ENCODE results near the gene SP8.
"Not testable (repeated sequence)": the region's sequence is repeated elsewhere in the genome, so short reads cannot be mapped to it uniquely, and the experiment has no call there.

SP8 gene
- 0 to 0.20 reads per million in 2 donors for total RNA-seq

GRCh38 chr7:20786779-20787659 is at the start of gene SP8:
SP8 (minus strand) TSS chr7:20786886; CDS start chr7:20786798, 88 bp downstream.
- DNase-seq = peak in 1 of 5 experiments; percentile 47

GRCh38 chr7:20836424-20836823 is 49.7 kb upstream of the SP8 start:
- DNase-seq = not testable (repeated sequence)

DNA sequence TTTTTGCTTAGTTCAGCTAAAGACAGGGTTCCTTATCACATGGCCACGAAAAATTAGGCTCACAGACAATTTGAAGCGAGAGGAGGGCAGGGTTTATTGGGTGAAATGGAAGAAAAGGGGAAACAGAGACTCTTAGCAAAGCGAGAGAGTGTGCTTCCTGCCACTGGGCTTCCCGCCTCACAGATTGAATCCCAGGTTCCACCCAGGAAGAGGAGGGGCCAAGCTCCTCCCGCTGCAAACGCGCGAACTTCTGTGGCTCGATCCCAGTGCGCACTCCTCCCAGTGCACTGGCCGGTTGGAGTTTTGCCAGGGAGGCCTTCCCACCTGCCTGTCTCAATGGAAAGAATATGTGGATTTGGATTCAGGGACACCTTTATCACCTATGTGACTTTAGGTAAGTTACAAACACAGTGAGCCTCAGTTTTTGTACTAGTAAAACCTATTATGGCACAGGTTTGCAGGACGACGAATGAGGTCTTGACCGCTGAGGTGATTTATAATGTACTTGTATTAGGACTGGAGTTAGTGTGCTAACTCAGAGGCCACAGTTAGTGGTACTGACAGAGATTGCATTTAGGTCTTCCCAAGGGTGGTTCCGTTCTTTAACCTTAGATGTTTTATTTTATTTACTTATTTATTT is 48.5 kb upstream of the SP8 start:
- no peak for DNase-seq

DNA sequence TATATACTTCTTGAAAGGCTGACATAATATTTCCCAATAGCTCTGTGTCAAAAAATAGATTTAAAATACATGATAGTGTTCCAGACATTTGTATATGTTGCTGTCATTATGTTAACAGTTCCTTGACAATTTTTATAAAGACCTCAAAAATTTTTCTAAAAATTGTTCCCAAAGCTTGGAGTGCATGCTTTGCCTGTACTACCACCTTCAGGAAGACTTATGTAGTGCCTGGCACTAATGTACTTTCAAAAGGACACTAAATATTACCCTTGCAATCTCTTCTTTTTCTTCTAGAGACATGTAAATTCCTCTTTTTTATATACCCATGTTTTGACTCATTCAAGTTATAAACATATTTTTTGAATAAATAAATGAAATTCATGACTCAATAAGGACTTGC is 48.0 kb upstream of the SP8 start:
- no peak for DNase-seq

- DNase-seq = no peak
These were observed 45.3 kb upstream of the SP8 start for GRCh38 chr7:20831956-20832355.

DNA sequence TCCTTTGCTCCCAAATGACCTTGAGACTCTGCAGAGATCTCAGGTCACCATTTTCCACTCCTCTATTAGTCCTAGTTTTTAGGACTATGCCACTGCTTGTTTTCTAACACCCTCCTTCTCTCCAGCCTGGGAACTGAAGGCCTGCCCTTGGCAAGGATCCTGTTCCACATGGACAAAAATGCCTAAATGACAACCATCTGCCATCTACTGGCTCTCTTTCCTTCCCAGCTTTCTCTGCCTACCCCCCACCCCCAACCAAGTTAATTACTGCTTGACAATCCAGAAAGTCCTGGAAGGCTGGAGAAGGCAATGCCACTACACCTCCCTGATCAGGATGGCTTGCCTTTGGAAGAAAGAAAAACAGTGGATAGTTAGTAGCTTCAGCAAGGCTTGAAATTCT is 44.8 kb upstream of the SP8 start:
- DNase-seq = no peak

DNA sequence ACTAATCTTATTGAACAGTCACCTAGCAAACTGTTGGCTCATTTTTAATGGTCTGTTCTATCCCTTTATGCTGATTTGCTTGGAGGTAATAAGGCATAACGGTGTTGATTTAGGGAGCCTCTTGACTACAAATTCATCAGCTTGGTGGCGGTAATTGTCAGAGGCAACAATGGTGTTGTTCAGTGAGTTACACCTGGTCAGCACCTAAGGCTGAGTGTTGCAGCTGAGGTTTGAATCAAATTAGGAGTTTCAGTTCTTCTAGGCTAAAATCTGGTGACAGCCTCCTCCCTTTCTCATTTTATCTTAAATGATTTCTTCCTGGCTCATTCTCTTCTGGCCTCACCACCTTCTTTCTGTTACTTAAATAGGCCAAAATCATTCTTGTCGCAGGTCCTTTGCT is 42.3 kb upstream of the SP8 start:
- no peak for DNase-seq

GRCh38 chr7:20827172-20827571 is 40.5 kb upstream of the SP8 start:
- no peak for DNase-seq

DNA sequence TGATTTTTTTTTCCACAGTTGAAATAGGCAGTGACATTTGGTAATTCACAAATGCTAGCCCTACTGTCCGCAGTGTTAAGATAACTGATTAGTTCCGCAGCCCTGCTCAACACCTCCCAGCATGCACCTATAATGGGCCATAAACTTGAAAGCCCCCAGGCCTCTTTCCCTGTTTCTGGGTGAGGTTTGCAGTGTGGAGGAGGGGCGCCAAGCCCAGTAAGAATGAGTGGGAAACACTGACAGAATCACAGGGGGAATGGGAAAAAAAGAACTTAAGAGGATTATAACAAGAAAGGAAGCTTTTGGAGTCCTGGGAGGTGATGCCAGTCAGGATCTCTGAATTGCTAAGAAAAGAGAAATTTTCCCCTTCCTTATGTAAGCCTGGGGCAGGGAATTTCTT is 39.6 kb upstream of the SP8 start:
- DNase-seq = no peak

DNA sequence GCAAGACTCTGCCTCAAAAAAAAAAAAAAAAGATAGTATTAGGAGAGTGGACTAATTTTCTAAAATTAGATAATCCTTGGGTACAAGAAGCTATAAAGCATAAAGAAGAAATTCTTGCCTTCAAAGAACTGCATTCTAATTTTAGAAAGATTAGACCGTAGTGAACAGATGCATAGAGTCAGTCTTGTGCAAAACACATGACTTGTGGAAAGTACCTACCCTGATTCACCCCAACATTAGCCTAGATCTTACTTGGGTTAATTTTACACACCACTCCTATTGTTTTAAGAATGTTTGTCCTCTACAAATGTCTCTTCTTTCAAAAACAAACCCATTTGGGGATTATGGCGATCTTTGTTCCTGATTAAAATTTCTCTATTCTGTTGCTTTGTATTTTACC is 38.9 kb upstream of the SP8 start:
- DNase-seq = no peak

DNA sequence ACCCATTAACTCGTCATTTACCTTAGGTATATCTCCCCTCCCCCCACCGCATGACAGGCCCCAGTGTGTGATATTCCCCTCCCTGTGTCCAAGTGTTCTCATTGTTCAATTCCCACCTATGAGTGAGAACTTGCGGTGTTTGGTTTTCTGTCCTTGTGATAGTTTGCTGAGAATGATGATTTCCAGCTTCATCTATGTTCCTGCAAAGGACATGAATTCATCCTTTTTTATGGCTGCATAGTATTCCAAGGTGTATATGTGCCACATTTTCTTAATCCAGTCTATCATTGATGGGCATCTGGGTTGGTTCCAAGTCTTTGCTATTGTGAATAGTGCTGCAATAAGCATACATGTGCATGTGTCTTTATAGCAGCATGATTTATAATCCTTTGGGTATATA is 34.7 kb upstream of the SP8 start:
- DNase-seq = not testable (repeated sequence)

GRCh38 chr7:20816372-20816959 is 29.8 kb upstream of the SP8 start:
- DNase-seq = no peak

GRCh38 chr7:20804345-20804744 is 17.7 kb upstream of the SP8 start:
- no peak for DNase-seq

DNA sequence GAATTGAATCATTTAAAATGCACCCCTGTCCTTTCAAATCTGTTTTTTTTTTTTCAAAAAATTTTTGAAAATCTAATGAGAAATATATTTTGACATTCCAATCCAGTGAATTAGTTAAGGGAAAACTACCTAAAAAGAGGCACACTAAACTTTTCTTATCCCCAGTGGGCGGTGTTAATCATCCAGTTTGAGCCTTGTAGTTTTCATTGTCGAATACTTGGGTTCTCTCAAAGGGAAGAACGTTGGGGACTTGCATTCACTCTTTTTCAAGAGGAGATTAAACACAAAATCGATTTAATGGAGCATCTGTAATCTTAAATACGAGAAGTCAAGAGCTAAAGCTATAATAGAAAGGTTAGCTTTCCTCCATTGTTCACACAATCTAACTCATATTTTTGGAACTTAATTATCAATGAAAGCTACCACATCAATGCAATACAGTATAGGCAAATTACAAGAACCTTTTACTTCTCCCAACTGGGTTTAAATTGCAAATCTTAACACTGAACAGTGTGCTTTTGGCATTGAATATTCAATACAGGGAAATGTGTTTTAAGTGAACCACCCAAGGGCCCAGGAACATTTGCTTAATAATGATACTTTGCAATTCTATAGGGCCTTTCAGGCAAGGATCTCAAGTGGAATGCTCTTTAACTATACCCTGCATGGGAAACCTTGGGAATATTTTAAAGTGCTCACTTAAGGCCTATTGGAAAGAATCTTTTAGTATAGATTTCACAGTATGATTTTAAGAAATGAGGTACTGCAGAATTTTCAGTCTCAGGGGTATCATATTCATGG is 13.1 kb upstream of the SP8 start:
- DNase-seq = no peak

GRCh38 chr7:20798694-20799121 is 12.0 kb upstream of the SP8 start:
- no peak for DNase-seq

DNA sequence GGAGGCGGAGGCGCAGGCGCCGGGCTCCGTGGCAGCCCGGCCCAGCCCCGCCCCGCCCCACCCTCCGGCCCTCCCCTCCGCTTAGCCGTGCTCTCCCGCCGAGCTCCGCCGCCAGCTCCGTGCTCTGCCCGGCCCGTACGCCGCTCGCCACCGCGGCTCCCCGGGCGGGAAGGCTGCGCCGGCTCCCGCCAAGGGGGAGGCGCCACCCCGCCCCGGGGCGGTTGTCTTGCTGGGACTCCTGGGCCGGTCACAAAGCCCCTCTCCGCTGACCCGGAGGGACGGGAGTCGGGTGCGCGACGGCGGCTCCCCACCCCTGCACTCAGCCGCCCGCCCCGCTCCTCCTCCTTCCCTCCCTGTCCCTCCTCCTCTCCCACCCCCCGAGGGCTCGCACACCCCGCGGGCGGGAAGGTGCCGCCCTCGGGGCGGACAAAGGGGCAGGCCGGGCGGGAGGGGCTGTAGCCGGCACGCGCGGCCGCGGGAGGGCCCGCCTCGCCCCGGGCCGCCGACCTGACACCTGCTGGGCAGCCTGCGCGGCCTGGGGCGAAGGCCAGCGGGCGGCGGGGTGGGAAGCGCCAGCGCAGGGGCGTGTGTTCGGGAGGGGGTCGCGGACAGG is 11.5 kb upstream of the SP8 start:
- no peak for DNase-seq

DNA sequence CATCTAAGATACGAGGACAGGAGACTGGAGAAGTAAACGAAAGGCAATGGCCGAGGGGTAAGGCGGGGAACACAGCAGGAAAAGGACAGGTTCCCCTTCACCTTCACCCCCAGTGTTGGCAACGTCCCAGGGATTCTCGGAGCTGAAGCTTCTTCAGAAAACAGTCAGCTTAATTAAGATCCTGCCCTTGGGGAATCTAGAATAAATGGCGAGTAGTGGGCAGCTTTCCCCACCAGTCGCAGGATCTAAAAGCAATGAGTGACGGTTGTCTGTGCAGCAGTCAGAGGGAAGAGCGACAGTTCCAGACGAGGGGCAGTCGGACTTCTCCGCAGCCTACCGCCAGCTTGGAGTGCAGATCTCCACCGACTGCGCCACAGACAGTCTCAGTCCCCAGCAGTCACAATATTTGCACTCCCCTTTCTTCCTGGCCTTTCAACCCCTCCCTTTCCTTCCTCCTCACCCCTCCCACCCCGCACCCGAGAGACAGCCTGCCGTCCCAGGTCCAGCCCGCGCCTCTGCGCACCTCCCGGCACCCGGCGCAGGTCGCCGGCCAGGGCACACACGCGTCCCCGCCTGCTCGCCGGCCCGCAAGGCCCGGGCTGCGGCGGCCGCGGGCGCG is 10.9 kb upstream of the SP8 start:
- DNase-seq = peak in 1 of 5 experiments; percentile 38

- no peak for DNase-seq
These were observed 10.4 kb upstream of the SP8 start for GRCh38 chr7:20797042-20797461.

GRCh38 chr7:20796500-20796899 is 9.8 kb upstream of the SP8 start:
- DNase-seq = no peak

- no peak for DNase-seq
These were observed 9.2 kb upstream of the SP8 start for GRCh38 chr7:20795881-20796280.

- DNase-seq = no peak
These were observed 8.7 kb upstream of the SP8 start for GRCh38 chr7:20795361-20795760.

DNA sequence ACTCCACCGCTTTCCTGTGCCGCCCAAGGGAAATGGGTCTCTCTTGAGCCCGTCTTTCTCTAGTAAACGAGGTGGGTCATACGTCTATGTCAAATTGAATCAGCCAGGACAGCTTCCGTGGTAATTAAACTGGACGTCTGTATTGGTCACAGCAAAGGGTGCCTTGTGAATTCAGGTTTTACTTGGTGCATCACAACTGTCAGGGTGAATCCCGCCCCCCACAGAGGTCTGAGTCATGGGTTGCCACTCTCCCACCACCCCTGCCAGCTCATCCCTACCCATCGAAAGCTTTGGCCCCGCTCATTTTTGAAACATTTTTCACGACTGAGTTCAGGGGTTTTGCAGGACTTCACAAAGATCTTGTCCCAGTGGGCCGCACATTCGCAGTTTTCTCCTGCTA is 8.0 kb upstream of the SP8 start:
- DNase-seq = no peak

Data from T-helper 2 cell (primary cell).